HEK293 (cell line): ENCODE results near the gene HMX1.

Experiments
- CTCF ChIA-PET: fragments of 350-600 bp; formaldehyde crosslinking; extraction: SDS; loops from one replicate; lab custom pipeline; 2021; ENCODE audit warnings: antibody characterized with exemption; lab: Yijun Ruan, JAX
- POLR2A ChIA-PET: fragments of 300-600 bp; formaldehyde crosslinking; extraction: SDS; loops from one replicate; lab custom pipeline; 2020; ENCODE audit warnings: antibody characterized with exemption, inconsistent platforms; lab: Yijun Ruan, JAX
- H3K27ac ChIP-seq: fragments of 200-500 bp; sonication (Bioruptor generic); 2 replicates; pipeline ENCODE4 v1.5.1; 2014; ENCODE audit warnings: low read depth, low read length, control low read depth, inconsistent platforms; ENCODE audit errors: extremely low read depth
- H3K36me3 ChIP-seq, 2 experiments: fragments of 200-500 bp in 1 of 2; sonication (Bioruptor generic) in 1 of 2; 1 replicate in 1 of 2; 2 replicates in 1 of 2; pipeline ENCODE4 v1.5.1; 2014 to 2017; ENCODE audit warnings: inconsistent platforms in 2 of 2, low read length in 2 of 2; ENCODE audit not compliant: control insufficient read depth in 2 of 2, insufficient read depth in 1 of 2
- H3K4me1 ChIP-seq: fragments of 200-500 bp; sonication (Bioruptor generic); 2 replicates; pipeline ENCODE4 v1.5.1; 2014; ENCODE audit warnings: mild to moderate bottlenecking, low read length, inconsistent platforms; ENCODE audit not compliant: control insufficient read depth, insufficient read depth
- H3K4me3 ChIP-seq: 2 replicates; pipeline ENCODE4 v1.5.1; 2011; ENCODE audit warnings: low read depth, mild to moderate bottlenecking, control low read depth, low read length, moderate library complexity
- H3K9me3 ChIP-seq: fragments of 200-500 bp; sonication (Bioruptor generic); 2 replicates; pipeline ENCODE4 v1.5.1; 2014; ENCODE audit warnings: low read depth, low read length, inconsistent platforms; ENCODE audit not compliant: control insufficient read depth, insufficient read depth
- BCL11A ChIP-seq: fragments of 450-650 bp; formaldehyde crosslinking; IDR thresholded peaks from 2 replicates; pipeline ENCODE4 v1.5.1; 2016; ENCODE audit warnings: low read depth, missing biosample characterization, missing genetic modification characterization
- GLIS2 ChIP-seq: fragments of 450-650 bp; formaldehyde crosslinking; IDR thresholded peaks from 2 replicates; pipeline ENCODE4 v1.5.1; 2016; ENCODE audit warnings: missing biosample characterization, missing genetic modification characterization
- KLF10 ChIP-seq: fragments of 450-650 bp; IDR thresholded peaks from 2 replicates; pipeline ENCODE4 v1.5.1; 2018; ENCODE audit warnings: missing biosample characterization, mild to moderate bottlenecking, missing genetic modification characterization
- KLF9 ChIP-seq: fragments of 450-650 bp; formaldehyde crosslinking; IDR thresholded peaks from 2 replicates; pipeline ENCODE4 v1.5.1; 2016; ENCODE audit warnings: missing biosample characterization, missing genetic modification characterization, low read depth
- OSR2 ChIP-seq: fragments of 450-650 bp; formaldehyde crosslinking; IDR thresholded peaks from 2 replicates; pipeline ENCODE4 v1.5.1; 2016; ENCODE audit warnings: missing biosample characterization, missing genetic modification characterization
- SP2 ChIP-seq: fragments of 450-650 bp; formaldehyde crosslinking; IDR thresholded peaks from 2 replicates; pipeline ENCODE4 v1.5.1; 2016; ENCODE audit warnings: missing biosample characterization, missing genetic modification characterization
- ZIC2 ChIP-seq: fragments of 450-650 bp; formaldehyde crosslinking; IDR thresholded peaks from 2 replicates; pipeline ENCODE4 v1.5.1; 2016; ENCODE audit warnings: missing biosample characterization, missing genetic modification characterization
- ZNF133 ChIP-seq: fragments of 450-650 bp; formaldehyde crosslinking; IDR thresholded peaks from 2 replicates; pipeline ENCODE4 v1.5.1; 2016; ENCODE audit warnings: missing biosample characterization, missing genetic modification characterization
- ZNF155 ChIP-seq: fragments of 450-650 bp; formaldehyde crosslinking; IDR thresholded peaks from 2 replicates; pipeline ENCODE4 v1.5.1; 2016; ENCODE audit warnings: missing biosample characterization, missing genetic modification characterization
- ZNF184 ChIP-seq: fragments of 450-650 bp; IDR thresholded peaks from 2 replicates; pipeline ENCODE4 v1.5.1; 2018; ENCODE audit warnings: missing biosample characterization, mild to moderate bottlenecking, missing genetic modification characterization
- ZNF555 ChIP-seq: fragments of 450-650 bp; formaldehyde crosslinking; conservative IDR thresholded peaks from 2 replicates; pipeline ENCODE4 v1.5.1; 2017; ENCODE audit warnings: missing biosample characterization, mild to moderate bottlenecking, missing genetic modification characterization, inconsistent platforms
- ZNF558 ChIP-seq: fragments of 450-650 bp; formaldehyde crosslinking; IDR thresholded peaks from 2 replicates; pipeline ENCODE4 v1.5.1; 2016; ENCODE audit warnings: missing biosample characterization, missing genetic modification characterization
- ZNF660 ChIP-seq: fragments of 450-650 bp; IDR thresholded peaks from 2 replicates; pipeline ENCODE4 v1.5.1; 2018; ENCODE audit warnings: missing biosample characterization, mild to moderate bottlenecking, missing genetic modification characterization
- ZNF768 ChIP-seq: fragments of 450-650 bp; formaldehyde crosslinking; IDR thresholded peaks from 2 replicates; pipeline ENCODE4 v1.5.1; 2018; ENCODE audit warnings: missing biosample characterization, mild to moderate bottlenecking, missing genetic modification characterization
- ZSCAN18 ChIP-seq: fragments of 450-650 bp; formaldehyde crosslinking; IDR thresholded peaks from 2 replicates; pipeline ENCODE4 v1.5.1; 2016; ENCODE audit warnings: missing biosample characterization, missing genetic modification characterization
- TF ChIP-seq, protein P1 (sequence below): fragments of 450-650 bp; formaldehyde crosslinking; IDR thresholded peaks from 2 replicates; pipeline ENCODE4 v1.5.1; 2016; ENCODE audit warnings: missing biosample characterization, missing genetic modification characterization
- TF ChIP-seq, protein P2 (sequence below): fragments of 450-650 bp; formaldehyde crosslinking; IDR thresholded peaks from 2 replicates; pipeline ENCODE4 v1.5.1; 2017; ENCODE audit warnings: missing biosample characterization, missing genetic modification characterization
- TF ChIP-seq, protein P3 (sequence below): fragments of 450-650 bp; formaldehyde crosslinking; IDR thresholded peaks from 2 replicates; pipeline ENCODE4 v1.5.1; 2017; ENCODE audit warnings: missing biosample characterization, missing genetic modification characterization
- TF ChIP-seq, protein P4 (sequence below): fragments of 450-650 bp; formaldehyde crosslinking; IDR thresholded peaks from 2 replicates; pipeline ENCODE4 v1.5.1; 2016; ENCODE audit warnings: missing biosample characterization, missing genetic modification characterization
- TF ChIP-seq, protein P5 (sequence below): fragments of 450-650 bp; IDR thresholded peaks from 2 replicates; pipeline ENCODE4 v1.5.1; 2018; ENCODE audit warnings: missing biosample characterization, mild to moderate bottlenecking, missing genetic modification characterization

The HMX1 gene

DNA sequence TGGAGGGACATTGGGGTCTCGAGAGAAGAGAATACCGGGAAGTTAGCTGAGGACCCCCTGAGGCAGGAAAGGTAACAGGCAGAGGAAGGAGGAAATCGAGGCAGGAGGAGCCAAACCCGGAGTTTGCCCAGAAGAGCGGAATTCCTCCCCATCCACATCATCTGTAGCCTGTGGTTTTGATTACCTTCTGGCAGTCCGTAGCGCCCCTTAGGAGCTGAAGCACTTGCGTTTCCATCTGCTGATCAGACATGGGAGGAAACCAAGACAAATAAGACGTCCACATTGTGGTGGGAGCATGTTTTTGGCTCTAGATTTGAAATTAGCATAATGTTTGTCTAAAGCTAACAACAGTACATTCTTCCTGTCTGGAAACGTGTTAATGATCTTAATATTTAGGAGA lies 26.8 kb upstream of the HMX1 start:
- Histone ChIP-seq H3K36me3 (no peaks in the 10 kb centered on the region), H3K9me3 (no peaks in the 10 kb centered on the region)
- CTCF ChIA-PET = interaction anchor here (0.9 to 2.3 kb wide), 2 partner anchors 11 to 19 kb away, joined by 4 to 7 read pairs; no protein-coding TSS in a partner anchor
- POLR2A ChIA-PET = no interaction called here
- no peak for TF ChIP-seq ZNF660 (tag by site-specific recombination)
- TF ChIP-seq, protein P1, sequence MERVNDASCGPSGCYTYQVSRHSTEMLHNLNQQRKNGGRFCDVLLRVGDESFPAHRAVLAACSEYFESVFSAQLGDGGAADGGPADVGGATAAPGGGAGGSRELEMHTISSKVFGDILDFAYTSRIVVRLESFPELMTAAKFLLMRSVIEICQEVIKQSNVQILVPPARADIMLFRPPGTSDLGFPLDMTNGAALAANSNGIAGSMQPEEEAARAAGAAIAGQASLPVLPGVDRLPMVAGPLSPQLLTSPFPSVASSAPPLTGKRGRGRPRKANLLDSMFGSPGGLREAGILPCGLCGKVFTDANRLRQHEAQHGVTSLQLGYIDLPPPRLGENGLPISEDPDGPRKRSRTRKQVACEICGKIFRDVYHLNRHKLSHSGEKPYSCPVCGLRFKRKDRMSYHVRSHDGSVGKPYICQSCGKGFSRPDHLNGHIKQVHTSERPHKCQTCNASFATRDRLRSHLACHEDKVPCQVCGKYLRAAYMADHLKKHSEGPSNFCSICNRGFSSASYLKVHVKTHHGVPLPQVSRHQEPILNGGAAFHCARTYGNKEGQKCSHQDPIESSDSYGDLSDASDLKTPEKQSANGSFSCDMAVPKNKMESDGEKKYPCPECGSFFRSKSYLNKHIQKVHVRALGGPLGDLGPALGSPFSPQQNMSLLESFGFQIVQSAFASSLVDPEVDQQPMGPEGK (tag by site-specific recombination) = no peak
- no peak for TF ChIP-seq ZNF768 (tag by site-specific recombination)
- TF ChIP-seq, protein P2, sequence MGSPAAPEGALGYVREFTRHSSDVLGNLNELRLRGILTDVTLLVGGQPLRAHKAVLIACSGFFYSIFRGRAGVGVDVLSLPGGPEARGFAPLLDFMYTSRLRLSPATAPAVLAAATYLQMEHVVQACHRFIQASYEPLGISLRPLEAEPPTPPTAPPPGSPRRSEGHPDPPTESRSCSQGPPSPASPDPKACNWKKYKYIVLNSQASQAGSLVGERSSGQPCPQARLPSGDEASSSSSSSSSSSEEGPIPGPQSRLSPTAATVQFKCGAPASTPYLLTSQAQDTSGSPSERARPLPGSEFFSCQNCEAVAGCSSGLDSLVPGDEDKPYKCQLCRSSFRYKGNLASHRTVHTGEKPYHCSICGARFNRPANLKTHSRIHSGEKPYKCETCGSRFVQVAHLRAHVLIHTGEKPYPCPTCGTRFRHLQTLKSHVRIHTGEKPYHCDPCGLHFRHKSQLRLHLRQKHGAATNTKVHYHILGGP (tag by site-specific recombination) = no peak
- TF ChIP-seq ZNF555 = no peak
- TF ChIP-seq ZNF155 (tag by site-specific recombination) = no peak
- TF ChIP-seq KLF10 = no peak
- TF ChIP-seq ZIC2 (tag by site-specific recombination) = no peak
- no peak for TF ChIP-seq ZNF133 (tag by site-specific recombination)
- no peak for TF ChIP-seq ZNF184 (tag by site-specific recombination)
- TF ChIP-seq, protein P3, sequence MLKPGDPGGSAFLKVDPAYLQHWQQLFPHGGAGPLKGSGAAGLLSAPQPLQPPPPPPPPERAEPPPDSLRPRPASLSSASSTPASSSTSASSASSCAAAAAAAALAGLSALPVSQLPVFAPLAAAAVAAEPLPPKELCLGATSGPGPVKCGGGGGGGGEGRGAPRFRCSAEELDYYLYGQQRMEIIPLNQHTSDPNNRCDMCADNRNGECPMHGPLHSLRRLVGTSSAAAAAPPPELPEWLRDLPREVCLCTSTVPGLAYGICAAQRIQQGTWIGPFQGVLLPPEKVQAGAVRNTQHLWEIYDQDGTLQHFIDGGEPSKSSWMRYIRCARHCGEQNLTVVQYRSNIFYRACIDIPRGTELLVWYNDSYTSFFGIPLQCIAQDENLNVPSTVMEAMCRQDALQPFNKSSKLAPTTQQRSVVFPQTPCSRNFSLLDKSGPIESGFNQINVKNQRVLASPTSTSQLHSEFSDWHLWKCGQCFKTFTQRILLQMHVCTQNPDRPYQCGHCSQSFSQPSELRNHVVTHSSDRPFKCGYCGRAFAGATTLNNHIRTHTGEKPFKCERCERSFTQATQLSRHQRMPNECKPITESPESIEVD (tag by site-specific recombination) = no peak
- TF ChIP-seq, protein P4, sequence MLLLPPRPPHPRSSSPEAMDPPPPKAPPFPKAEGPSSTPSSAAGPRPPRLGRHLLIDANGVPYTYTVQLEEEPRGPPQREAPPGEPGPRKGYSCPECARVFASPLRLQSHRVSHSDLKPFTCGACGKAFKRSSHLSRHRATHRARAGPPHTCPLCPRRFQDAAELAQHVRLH (tag by site-specific recombination) = no peak
- TF ChIP-seq BCL11A (tag by site-specific recombination) = no peak
- no peak for TF ChIP-seq ZNF558 (tag by site-specific recombination)
- TF ChIP-seq, protein P5, sequence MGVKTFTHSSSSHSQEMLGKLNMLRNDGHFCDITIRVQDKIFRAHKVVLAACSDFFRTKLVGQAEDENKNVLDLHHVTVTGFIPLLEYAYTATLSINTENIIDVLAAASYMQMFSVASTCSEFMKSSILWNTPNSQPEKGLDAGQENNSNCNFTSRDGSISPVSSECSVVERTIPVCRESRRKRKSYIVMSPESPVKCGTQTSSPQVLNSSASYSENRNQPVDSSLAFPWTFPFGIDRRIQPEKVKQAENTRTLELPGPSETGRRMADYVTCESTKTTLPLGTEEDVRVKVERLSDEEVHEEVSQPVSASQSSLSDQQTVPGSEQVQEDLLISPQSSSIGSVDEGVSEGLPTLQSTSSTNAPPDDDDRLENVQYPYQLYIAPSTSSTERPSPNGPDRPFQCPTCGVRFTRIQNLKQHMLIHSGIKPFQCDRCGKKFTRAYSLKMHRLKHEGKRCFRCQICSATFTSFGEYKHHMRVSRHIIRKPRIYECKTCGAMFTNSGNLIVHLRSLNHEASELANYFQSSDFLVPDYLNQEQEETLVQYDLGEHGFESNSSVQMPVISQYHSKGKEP (tag by site-specific recombination) = no peak
- no peak for TF ChIP-seq ZSCAN18 (tag by site-specific recombination)
- no peak for TF ChIP-seq SP2
- no peak for TF ChIP-seq KLF9
- no peak for TF ChIP-seq GLIS2 (tag by site-specific recombination)
- no peak for TF ChIP-seq OSR2
- TF ChIP-seq, all 188 proteins: peak for 0
- H3K27ac ChIP-seq = no peak overlapping the region
- H3K4me1 ChIP-seq = no peaks in the 10 kb centered on the region
- H3K4me3 ChIP-seq = no peak overlapping the region
